ENCODE results near the gene FBLL1.

DNA sequence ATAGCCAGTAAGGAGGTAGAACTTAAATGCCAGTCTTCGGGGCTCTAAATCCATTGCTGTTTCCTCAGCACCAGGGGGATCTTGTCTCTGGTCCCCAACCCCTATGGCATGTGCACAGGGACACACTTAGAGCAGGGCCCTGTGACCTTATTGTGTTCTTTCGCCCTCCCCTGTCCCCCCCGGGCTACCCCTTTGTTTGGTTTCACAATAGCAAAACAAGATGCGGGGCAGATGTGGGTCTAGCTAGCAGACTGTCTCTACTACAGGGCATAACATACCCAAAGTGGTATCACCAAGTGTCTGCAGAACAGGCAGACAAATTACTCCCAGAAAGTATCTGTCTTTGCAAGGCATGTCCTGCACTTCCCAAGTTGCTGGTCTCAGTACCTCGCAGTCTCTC is 2.1 kb downstream of the FBLL1 start:
- TF ChIP-seq CEBPB (IDR thresholded peaks at IDR 0.05) (no peak), EP300 (IDR thresholded peaks at IDR 0.05; ENCODE audit: borderline replicate concordance) (no peak), TEAD4 (IDR thresholded peaks at IDR 0.05) (no peak), EGR1 (IDR thresholded peaks at IDR 0.05) (no peak), FOXM1 (IDR thresholded peaks at IDR 0.05; ENCODE audit: borderline replicate concordance, low read depth) (no peak), YY1 (IDR thresholded peaks at IDR 0.05; ENCODE audit: low read depth) (no peak), TAF1 (IDR thresholded peaks at IDR 0.05; ENCODE audit: low read depth) (no peak), ZBTB7A (IDR thresholded peaks at IDR 0.05; ENCODE audit: low read depth) (no peak), TCF12 (IDR thresholded peaks at IDR 0.05; ENCODE audit: low read depth) (no peak), CREB1 (IDR thresholded peaks at IDR 0.05; ENCODE audit: low read depth) (no peak), NFIC (IDR thresholded peaks at IDR 0.05) (no peak)
- TF ChIP-seq, protein P1, sequence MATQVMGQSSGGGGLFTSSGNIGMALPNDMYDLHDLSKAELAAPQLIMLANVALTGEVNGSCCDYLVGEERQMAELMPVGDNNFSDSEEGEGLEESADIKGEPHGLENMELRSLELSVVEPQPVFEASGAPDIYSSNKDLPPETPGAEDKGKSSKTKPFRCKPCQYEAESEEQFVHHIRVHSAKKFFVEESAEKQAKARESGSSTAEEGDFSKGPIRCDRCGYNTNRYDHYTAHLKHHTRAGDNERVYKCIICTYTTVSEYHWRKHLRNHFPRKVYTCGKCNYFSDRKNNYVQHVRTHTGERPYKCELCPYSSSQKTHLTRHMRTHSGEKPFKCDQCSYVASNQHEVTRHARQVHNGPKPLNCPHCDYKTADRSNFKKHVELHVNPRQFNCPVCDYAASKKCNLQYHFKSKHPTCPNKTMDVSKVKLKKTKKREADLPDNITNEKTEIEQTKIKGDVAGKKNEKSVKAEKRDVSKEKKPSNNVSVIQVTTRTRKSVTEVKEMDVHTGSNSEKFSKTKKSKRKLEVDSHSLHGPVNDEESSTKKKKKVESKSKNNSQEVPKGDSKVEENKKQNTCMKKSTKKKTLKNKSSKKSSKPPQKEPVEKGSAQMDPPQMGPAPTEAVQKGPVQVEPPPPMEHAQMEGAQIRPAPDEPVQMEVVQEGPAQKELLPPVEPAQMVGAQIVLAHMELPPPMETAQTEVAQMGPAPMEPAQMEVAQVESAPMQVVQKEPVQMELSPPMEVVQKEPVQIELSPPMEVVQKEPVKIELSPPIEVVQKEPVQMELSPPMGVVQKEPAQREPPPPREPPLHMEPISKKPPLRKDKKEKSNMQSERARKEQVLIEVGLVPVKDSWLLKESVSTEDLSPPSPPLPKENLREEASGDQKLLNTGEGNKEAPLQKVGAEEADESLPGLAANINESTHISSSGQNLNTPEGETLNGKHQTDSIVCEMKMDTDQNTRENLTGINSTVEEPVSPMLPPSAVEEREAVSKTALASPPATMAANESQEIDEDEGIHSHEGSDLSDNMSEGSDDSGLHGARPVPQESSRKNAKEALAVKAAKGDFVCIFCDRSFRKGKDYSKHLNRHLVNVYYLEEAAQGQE (IDR thresholded peaks at IDR 0.05; ENCODE audit: low read depth): no peak
- TF ChIP-seq, protein P2, sequence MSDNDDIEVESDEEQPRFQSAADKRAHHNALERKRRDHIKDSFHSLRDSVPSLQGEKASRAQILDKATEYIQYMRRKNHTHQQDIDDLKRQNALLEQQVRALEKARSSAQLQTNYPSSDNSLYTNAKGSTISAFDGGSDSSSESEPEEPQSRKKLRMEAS (IDR thresholded peaks at IDR 0.05): no peak
- TF ChIP-seq, protein P3, sequence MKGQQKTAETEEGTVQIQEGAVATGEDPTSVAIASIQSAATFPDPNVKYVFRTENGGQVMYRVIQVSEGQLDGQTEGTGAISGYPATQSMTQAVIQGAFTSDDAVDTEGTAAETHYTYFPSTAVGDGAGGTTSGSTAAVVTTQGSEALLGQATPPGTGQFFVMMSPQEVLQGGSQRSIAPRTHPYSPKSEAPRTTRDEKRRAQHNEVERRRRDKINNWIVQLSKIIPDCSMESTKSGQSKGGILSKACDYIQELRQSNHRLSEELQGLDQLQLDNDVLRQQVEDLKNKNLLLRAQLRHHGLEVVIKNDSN (IDR thresholded peaks at IDR 0.05): no peak

Measured in Ishikawa (cell line).